Testis (tissue), 5 donors: ENCODE measurements around the gene MAPK8IP1. TPM values are rescaled to one million over a fixed set of nuclear protein-coding genes. Genes with fewer than 3 reads are reported as not detected.
"Not testable (repeated sequence)": the region's sequence is repeated elsewhere in the genome, so short reads cannot be mapped to it uniquely, and the experiment has no call there.

Source experiments
- DNase-seq: peaks from one replicate; pipeline ENCODE4 v3.0.0-alpha.2; 2019
- H3K27ac ChIP-seq, 2 donors: fragments of 200-600 bp; sonication (generic); one replicate each; pipeline ENCODE4 v1.5.1; 2019
- H3K27me3 ChIP-seq: fragments of 200-600 bp; sonication (generic); one replicate; pipeline ENCODE4 v1.5.1; 2019
- H3K36me3 ChIP-seq: fragments of 200-600 bp; sonication (generic); one replicate; pipeline ENCODE4 v1.5.1; 2017; ENCODE audit warnings: low read depth; ENCODE audit errors: missing control alignments
- H3K4me1 ChIP-seq: fragments of 200-600 bp; sonication (generic); one replicate; pipeline ENCODE4 v1.5.1; 2019
- H3K4me3 ChIP-seq, 2 donors: fragments of 200-600 bp; sonication (generic); one replicate each; pipeline ENCODE4 v1.5.1; 2017 to 2019
- H3K9me3 ChIP-seq: fragments of 200-600 bp; sonication (generic); one replicate; pipeline ENCODE4 v1.5.1; 2017
- POLR2A ChIP-seq: fragments of 450-650 bp; IDR thresholded peaks from one replicate; pipeline ENCODE4 v1.6.1; 2017; ENCODE audit warnings: antibody characterized with exemption, mild to moderate bottlenecking, moderate library complexity
- WGBS, 2 donors: methylation state at CpG; one replicate each; pipeline ENCODE4 v1.1.5; 2018; 5-methylcytosine and 5-hydroxymethylcytosine counted together
- intact Hi-C: fragments of 100-400 bp; cut with DNase I; formaldehyde crosslinking; loops from one replicate; pipeline ENCODE4 v1.15.1; 2023; ENCODE audit warnings: low total_unique reads
- long read RNA-seq, 2 donors: transcript quantifications; one replicate each; lab custom pipeline, GENCODE V29; 2026
- polyA plus RNA-seq: library from polyadenylated mRNA; stranded (reverse); fragments of 350-450 nt; fragmentation: Illumina TruSeq; extraction: RNeasy Lipid Tissue Mini Kit (QIAGEN cat#74804); gene quantifications from one replicate; pipeline ENCODE4 v1.2.3, GENCODE V29; 2014; ENCODE audit warnings: low read depth, low replicate concordance; ENCODE audit not compliant: insufficient read depth
- total RNA-seq, 2 donors: library from RNA; depleted of rRNA; stranded (reverse); fragments of >200 nt; gene quantifications; one replicate each; pipeline ENCODE4 v1.2.3, GENCODE V29; 2016
- TF ChIP-seq, protein P1 (sequence below), 3 experiments: fragments of 450-650 bp in 2 of 3; fragments of 200-600 bp in 1 of 3; sonication (generic) in 1 of 3; IDR thresholded peaks; one replicate each; pipeline ENCODE4 v1.5.1; 2016 to 2019; ENCODE audit warnings: antibody characterized with exemption in 3 of 3, mild to moderate bottlenecking in 2 of 3, moderate library complexity in 1 of 3

The MAPK8IP1 gene
- total RNA-seq (10 to 100 TPM; 54.5 to 57.5 TPM), polyA plus RNA-seq (62.9 TPM)
- long read RNA-seq, donor 1, partial matches to known transcripts: 5 of 7 reads
- long read RNA-seq, donor 1, other reads (novel, unspliced or antisense): 0 of 7 reads
- long read RNA-seq, donor 2, partial matches to known transcripts: 0 of 1 reads
- long read RNA-seq, donor 2, other reads (novel, unspliced or antisense): 0 of 1 reads

DNA sequence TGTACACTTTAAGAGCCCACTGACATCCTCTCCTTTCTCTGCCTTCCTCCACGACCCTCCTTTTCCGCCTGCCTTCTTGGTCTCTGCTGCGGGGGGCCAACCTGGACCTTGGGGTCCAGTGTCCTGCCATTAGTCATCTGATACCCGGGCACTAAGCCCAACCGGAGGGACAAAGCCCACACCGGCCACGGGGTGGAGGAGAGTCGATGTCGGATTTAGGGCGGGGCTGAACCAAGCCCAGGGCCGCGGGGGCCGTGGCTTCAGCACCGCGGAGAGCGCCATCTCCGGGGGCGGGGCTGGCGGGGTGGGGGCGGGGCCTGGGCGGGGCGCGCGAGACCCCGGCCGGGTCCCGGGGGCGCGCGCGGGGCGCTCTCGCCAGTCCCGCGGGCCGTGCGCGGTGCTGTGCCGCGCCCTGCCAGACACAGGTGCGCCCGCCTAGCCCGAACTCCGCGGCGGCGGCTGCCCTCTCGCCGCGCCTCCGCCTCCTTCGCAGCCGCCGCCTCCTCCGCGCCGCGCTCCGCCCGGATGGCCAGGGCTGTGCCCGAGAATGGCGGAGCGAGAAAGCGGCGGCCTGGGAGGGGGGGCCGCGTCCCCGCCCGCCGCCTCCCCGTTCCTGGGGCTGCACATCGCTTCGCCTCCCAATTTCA lies at the start of gene MAPK8IP1:
MAPK8IP1 (plus strand) TSS at position 378 of the 647 bp plus-strand sequence; CDS start at position 548, 170 bp downstream.
- Histone ChIP-seq H3K4me3 (peak within 1 kb of the TSS; percentile 54 to 62), H3K9me3 (no peaks in the 10 kb centered on the region), H3K27me3 (no peaks in the 10 kb centered on the region), H3K36me3 (no peaks in the 10 kb centered on the region), H3K4me1 (no peaks in the 10 kb centered on the region), H3K27ac (no peak within 1 kb of the TSS)
- intact Hi-C loops: no loop called here
- TF ChIP-seq POLR2A: no peak
- TF ChIP-seq, protein P1, sequence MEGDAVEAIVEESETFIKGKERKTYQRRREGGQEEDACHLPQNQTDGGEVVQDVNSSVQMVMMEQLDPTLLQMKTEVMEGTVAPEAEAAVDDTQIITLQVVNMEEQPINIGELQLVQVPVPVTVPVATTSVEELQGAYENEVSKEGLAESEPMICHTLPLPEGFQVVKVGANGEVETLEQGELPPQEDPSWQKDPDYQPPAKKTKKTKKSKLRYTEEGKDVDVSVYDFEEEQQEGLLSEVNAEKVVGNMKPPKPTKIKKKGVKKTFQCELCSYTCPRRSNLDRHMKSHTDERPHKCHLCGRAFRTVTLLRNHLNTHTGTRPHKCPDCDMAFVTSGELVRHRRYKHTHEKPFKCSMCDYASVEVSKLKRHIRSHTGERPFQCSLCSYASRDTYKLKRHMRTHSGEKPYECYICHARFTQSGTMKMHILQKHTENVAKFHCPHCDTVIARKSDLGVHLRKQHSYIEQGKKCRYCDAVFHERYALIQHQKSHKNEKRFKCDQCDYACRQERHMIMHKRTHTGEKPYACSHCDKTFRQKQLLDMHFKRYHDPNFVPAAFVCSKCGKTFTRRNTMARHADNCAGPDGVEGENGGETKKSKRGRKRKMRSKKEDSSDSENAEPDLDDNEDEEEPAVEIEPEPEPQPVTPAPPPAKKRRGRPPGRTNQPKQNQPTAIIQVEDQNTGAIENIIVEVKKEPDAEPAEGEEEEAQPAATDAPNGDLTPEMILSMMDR (IDR thresholded peaks at IDR 0.05): no peak
- 5 to 7% methylated on average over 3 to 26 of the region's 73 CpGs for WGBS, 2 donors
- peak; percentile 65 for DNase-seq

DNA sequence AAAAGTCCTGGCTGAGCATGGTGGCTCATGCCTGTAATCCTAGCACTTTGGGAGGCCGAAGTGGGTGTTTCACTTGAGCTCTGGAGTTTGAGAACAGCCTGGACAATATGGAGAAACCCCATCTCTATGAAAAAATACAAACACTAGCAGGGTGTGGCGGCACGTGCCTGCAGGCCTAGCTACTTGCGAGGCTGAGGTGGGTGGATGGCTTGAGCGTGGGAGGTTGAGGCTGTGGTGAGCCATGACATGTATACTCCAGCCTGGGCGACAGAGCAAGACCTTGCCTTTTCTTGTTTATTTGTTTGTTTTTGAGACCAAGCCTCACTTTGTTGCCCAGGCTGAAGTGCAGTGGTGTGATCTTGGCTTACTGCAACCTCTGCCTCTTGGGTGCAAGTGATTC lies 46.2 kb upstream of the MAPK8IP1 start:
- Histone ChIP-seq H3K36me3 (no peaks in the 10 kb centered on the region), H3K27ac (no peak overlapping the region), H3K4me3 (no peak overlapping the region), H3K9me3 (no peaks in the 10 kb centered on the region), H3K27me3 (no peaks in the 10 kb centered on the region), H3K4me1 (no peaks in the 10 kb centered on the region)
- WGBS, 2 donors: 91 to 94% methylated on average over 6 of the region's 6 CpGs
- intact Hi-C loops: no loop called here
- no peak for TF ChIP-seq POLR2A
- TF ChIP-seq, protein P1 (IDR thresholded peaks at IDR 0.05): no peak
- DNase-seq: no peak

DNA sequence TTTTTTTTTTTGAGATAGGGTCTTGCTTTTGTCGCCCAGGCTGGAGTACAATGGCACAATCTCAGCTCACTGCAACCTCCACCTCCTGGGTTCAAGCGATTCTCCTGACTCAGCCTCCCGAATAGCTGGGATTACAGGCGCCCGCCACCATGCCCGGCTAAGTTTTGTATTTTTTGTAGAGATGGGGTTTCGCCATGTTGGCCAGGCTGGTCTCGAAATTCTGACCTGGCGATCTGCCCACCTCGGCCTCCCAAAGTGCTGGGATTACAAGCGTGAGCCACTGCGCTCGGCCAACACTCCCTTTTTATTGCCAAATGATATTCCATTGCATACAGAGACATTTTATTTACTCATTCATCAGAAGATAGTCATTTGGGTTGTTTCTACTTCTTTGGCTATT lies 45.2 kb upstream of the MAPK8IP1 start:
- intact Hi-C loops, H3K27me3 ChIP-seq, DNase-seq, H3K4me1 ChIP-seq, H3K36me3 ChIP-seq, H3K27ac ChIP-seq, H3K9me3 ChIP-seq: not testable (repeated sequence)
- H3K4me3 ChIP-seq: peak overlapping the region in 1 of 2 donors; percentile 1
- WGBS, 2 donors: 51 to 78% methylated on average over 13 of the region's 13 CpGs

DNA sequence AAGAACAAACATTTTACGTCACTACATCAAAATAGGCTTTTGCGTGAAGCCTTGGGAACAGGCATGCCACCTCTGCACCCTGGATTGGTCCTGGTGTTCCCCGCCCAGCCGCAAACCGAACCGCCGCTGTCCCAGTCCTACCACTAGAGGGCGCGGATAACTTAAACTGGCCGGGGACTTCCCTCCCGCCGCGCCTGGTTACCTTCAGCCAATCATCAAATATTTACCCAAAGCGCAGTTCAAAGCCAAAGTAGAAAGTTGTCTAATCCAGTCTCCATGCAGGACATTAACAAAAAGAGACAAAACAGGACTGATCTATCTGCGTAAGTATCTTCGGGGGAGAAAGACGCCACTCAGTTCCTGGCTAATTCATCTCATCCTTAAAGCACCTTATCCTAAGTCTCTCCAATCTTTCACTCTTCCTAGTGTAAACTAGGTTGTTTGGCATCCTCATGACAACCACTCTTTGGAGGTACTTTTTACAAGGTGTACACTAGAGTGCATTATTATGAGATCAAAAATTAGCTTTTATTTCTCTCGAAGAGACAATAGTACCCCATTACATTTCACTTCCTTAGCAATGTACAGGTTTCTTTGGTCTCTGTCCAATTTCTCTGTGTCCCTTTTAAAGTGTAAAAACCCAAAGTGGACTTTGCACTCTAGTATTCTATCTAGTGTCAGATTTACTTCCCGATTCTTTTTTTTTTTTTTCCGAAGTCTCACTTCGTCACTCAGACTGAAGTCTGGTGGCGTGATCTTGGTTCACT lies 42.1 kb upstream of the MAPK8IP1 start:
- Histone ChIP-seq H3K9me3 (no peaks in the 10 kb centered on the region), H3K4me1 (peaks cover 10% of the 10 kb centered on the region), H3K36me3 (no peaks in the 10 kb centered on the region), H3K27me3 (no peaks in the 10 kb centered on the region), H3K27ac (no peak overlapping the region), H3K4me3 (peak overlapping the region in 1 of 2 donors; percentile 1)
- 11 to 14% methylated on average over 22 of the region's 22 CpGs for WGBS, 2 donors
- intact Hi-C loops: no loop called here
- peak; percentile 95 for DNase-seq
- TF ChIP-seq, protein P1 (IDR thresholded peaks at IDR 0.05): peak; percentile 91 to 97 (median 91)
- no peak for TF ChIP-seq POLR2A
